Measurements from ENCODE around the gene KCNC1.

DNA sequence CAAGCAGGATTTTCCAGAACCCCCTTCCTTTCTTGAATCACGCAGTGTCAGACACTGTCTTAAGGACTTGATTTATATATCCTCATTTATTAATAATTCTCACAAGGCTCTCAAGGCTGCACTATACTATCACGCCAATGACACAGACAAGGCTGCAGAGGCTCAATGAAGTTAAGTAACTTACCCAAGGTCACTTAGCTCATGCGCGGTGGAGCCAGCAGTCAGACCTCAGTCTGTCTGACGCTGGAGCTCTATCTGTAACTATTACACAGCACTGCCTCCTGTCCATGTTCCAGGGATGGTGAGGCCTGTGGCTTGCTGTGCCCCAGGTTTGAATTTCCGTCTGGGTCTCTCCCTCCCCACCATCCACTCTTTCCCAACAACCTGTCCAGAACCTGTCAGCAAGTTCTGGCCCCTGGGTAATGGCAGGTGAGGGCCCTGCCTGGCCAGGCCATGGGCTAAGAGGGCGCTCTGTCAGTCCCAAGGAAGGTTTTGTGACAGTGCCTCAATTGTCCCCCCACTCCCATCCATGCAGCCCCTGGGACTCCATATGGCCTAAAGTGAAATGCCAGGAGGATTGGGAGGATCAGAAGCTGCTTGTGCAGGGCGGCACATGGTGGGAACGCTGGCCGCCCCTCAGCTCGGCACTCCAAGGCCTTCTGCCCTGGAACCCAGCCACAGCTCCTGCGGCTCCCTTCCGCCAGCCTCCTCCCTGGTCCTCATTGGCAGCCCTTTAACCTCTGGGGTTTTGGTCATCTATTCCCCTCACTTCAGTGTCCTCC, 8.6 kb downstream of the KCNC1 start:
- TF ChIP-seq, protein P1, sequence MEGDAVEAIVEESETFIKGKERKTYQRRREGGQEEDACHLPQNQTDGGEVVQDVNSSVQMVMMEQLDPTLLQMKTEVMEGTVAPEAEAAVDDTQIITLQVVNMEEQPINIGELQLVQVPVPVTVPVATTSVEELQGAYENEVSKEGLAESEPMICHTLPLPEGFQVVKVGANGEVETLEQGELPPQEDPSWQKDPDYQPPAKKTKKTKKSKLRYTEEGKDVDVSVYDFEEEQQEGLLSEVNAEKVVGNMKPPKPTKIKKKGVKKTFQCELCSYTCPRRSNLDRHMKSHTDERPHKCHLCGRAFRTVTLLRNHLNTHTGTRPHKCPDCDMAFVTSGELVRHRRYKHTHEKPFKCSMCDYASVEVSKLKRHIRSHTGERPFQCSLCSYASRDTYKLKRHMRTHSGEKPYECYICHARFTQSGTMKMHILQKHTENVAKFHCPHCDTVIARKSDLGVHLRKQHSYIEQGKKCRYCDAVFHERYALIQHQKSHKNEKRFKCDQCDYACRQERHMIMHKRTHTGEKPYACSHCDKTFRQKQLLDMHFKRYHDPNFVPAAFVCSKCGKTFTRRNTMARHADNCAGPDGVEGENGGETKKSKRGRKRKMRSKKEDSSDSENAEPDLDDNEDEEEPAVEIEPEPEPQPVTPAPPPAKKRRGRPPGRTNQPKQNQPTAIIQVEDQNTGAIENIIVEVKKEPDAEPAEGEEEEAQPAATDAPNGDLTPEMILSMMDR (IDR thresholded peaks at IDR 0.05) = no peak
- no peak for TF ChIP-seq POLR2A (IDR thresholded peaks at IDR 0.05)
- TF ChIP-seq POLR2AphosphoS5 (IDR thresholded peaks at IDR 0.05) = no peak
- TF ChIP-seq EP300 (IDR thresholded peaks at IDR 0.05) = no peak
